SK-N-SH treated with all-trans-retinoic acid at 6 μM for 48 hours (cell line): Measurements from ENCODE around the gene ZNF24.
A peak's percentile ranks its signal among the peaks of the same experiment; 100 is the strongest.

Source experiments
- ATAC-seq: fragments of 200-7000 bp; cut with Tn5 transposase; 3 replicates; pipeline ENCODE4 v1.9.1; 2020; ENCODE audit warnings: mild to moderate bottlenecking, moderate library complexity
- ARNTL ChIP-seq: fragments of 450-650 bp; formaldehyde crosslinking; IDR thresholded peaks from 2 replicates; pipeline ENCODE4 v1.5.0; 2020; ENCODE audit warnings: low read depth, mild to moderate bottlenecking, moderate library complexity, borderline replicate concordance
- BACH2 ChIP-seq: fragments of 250-450 bp; sonication (Bioruptor Pico); IDR thresholded peaks from 2 replicates; pipeline ENCODE4 v1.9.0; 2021; ENCODE audit warnings: mild to moderate bottlenecking, borderline replicate concordance
- CREB5 ChIP-seq: fragments of 250-450 bp; sonication (Bioruptor Pico); IDR thresholded peaks from 2 replicates; pipeline ENCODE4 v1.5.1; 2020; ENCODE audit warnings: low read depth, mild to moderate bottlenecking, moderate library complexity
- CSDC2 ChIP-seq: fragments of 250-450 bp; sonication (Bioruptor Pico); IDR thresholded peaks from 2 replicates; pipeline ENCODE4 v1.5.0; 2020; ENCODE audit warnings: mild to moderate bottlenecking, moderate library complexity
- CSRNP3 ChIP-seq: fragments of 250-450 bp; sonication (Bioruptor Pico); IDR thresholded peaks from 2 replicates; pipeline ENCODE4 v1.5.1; 2021; ENCODE audit warnings: mild to moderate bottlenecking, moderate library complexity
- ESRRG ChIP-seq: fragments of 250-450 bp; sonication (Bioruptor Pico); IDR thresholded peaks from 2 replicates; pipeline ENCODE4 v1.6.1; 2021; ENCODE audit warnings: mild to moderate bottlenecking
- GLIS3 ChIP-seq: fragments of 250-450 bp; sonication (Bioruptor Pico); IDR thresholded peaks from 2 replicates; pipeline ENCODE4 v1.5.0; 2020; ENCODE audit warnings: mild to moderate bottlenecking, moderate library complexity
- ISL1 ChIP-seq: fragments of 250-450 bp; sonication (Bioruptor Pico); IDR thresholded peaks from 2 replicates; pipeline ENCODE4 v2.1.2; 2022; ENCODE audit warnings: mild to moderate bottlenecking, moderate library complexity
- OSR1 ChIP-seq: fragments of 250-450 bp; sonication (Bioruptor Pico); IDR thresholded peaks from 2 replicates; pipeline ENCODE4 v1.8.0; 2022; ENCODE audit warnings: moderate library complexity, mild to moderate bottlenecking, inconsistent platforms
- POU6F1 ChIP-seq: fragments of 250-450 bp; sonication (Bioruptor Pico); IDR thresholded peaks from 2 replicates; pipeline ENCODE4 v1.8.0; 2021; ENCODE audit warnings: low read depth, mild to moderate bottlenecking, moderate library complexity, borderline replicate concordance
- PPARA ChIP-seq: fragments of 250-450 bp; sonication (Bioruptor Pico); IDR thresholded peaks from 2 replicates; pipeline ENCODE4 v1.5.0; 2020; ENCODE audit warnings: mild to moderate bottlenecking, borderline replicate concordance
- RARB ChIP-seq: fragments of 250-450 bp; sonication (Bioruptor Pico); IDR thresholded peaks from 2 replicates; pipeline ENCODE4 v1.8.0; 2021; ENCODE audit warnings: mild to moderate bottlenecking, moderate library complexity
- SNAI2 ChIP-seq: fragments of 250-450 bp; sonication (Bioruptor Pico); IDR thresholded peaks from 2 replicates; pipeline ENCODE4 v1.5.0; 2020; ENCODE audit warnings: mild to moderate bottlenecking, moderate library complexity
- TCF4 ChIP-seq: fragments of 250-450 bp; sonication (Bioruptor Pico); IDR thresholded peaks from 2 replicates; pipeline ENCODE4 v1.8.0; 2021; ENCODE audit warnings: mild to moderate bottlenecking, moderate library complexity, borderline replicate concordance
- TOX ChIP-seq: fragments of 250-450 bp; sonication (Bioruptor Pico); IDR thresholded peaks from 2 replicates; pipeline ENCODE4 v1.8.0; 2021; ENCODE audit warnings: mild to moderate bottlenecking, moderate library complexity, borderline replicate concordance
- TSHZ2 ChIP-seq: fragments of 250-450 bp; sonication (Bioruptor Pico); IDR thresholded peaks from 2 replicates; pipeline ENCODE4 v1.5.0; 2020; ENCODE audit warnings: mild to moderate bottlenecking, moderate library complexity
- ZC3H10 ChIP-seq: fragments of 250-450 bp; sonication (Bioruptor Pico); IDR thresholded peaks from 2 replicates; pipeline ENCODE4 v1.5.1; 2021; ENCODE audit warnings: mild to moderate bottlenecking, moderate library complexity
- ZFP3 ChIP-seq: fragments of 250-450 bp; sonication (Bioruptor Pico); IDR thresholded peaks from 2 replicates; pipeline ENCODE4 v1.5.0; 2020; ENCODE audit warnings: mild to moderate bottlenecking, moderate library complexity
- ZFP30 ChIP-seq: fragments of 450-650 bp; formaldehyde crosslinking; IDR thresholded peaks from 2 replicates; pipeline ENCODE4 v1.5.0; 2022; ENCODE audit warnings: mild to moderate bottlenecking, moderate library complexity
- ZNF565 ChIP-seq: fragments of 450-650 bp; formaldehyde crosslinking; conservative IDR thresholded peaks from 2 replicates; pipeline ENCODE4 v1.5.0; 2020; ENCODE audit warnings: low read depth, mild to moderate bottlenecking, moderate library complexity
- ZNF70 ChIP-seq: fragments of 450-650 bp; formaldehyde crosslinking; IDR thresholded peaks from 2 replicates; pipeline ENCODE4 v1.5.0; 2020; ENCODE audit warnings: mild to moderate bottlenecking, moderate library complexity
- ZNF8 ChIP-seq: fragments of 450-650 bp; formaldehyde crosslinking; IDR thresholded peaks from 2 replicates; pipeline ENCODE4 v1.5.0; 2020; ENCODE audit warnings: mild to moderate bottlenecking, moderate library complexity

ZNF24 gene

GRCh38 chr18:35289727-35290093 is 54.5 kb downstream of the ZNF24 start:
- peak; percentile 10 for ATAC-seq

GRCh38 chr18:35289293-35289692 is 54.9 kb downstream of the ZNF24 start:
- TF ChIP-seq ZNF70 (CRISPR knock-in tag), result no peak
- TF ChIP-seq GLIS3, result no peak
- TF ChIP-seq CSRNP3 (CRISPR knock-in tag), result no peak
- TF ChIP-seq ZFP30 (CRISPR knock-in tag), result no peak
- no peak for TF ChIP-seq TOX
- no peak for TF ChIP-seq SNAI2
- TF ChIP-seq CSDC2 (CRISPR knock-in tag), result no peak
- TF ChIP-seq RARB (CRISPR knock-in tag), result no peak
- no peak for TF ChIP-seq CREB5 (CRISPR knock-in tag)
- TF ChIP-seq ZNF565, result no peak
- TF ChIP-seq ARNTL (CRISPR knock-in tag), result no peak
- no peak for TF ChIP-seq ESRRG (CRISPR knock-in tag)
- no peak for TF ChIP-seq BACH2 (CRISPR knock-in tag)
- no peak for TF ChIP-seq TSHZ2 (CRISPR knock-in tag)
- TF ChIP-seq ZNF8 (CRISPR knock-in tag), result no peak
- no peak for ATAC-seq

More at GRCh38 chr18:35289727-35290093, 54.5 kb downstream of the ZNF24 start:
- TF ChIP-seq RARB (CRISPR knock-in tag) (no peak), TOX (no peak), SNAI2 (no peak), BACH2 (CRISPR knock-in tag) (no peak), TSHZ2 (CRISPR knock-in tag) (no peak), ZFP30 (CRISPR knock-in tag) (no peak), OSR1 (CRISPR knock-in tag) (no peak), GLIS3 (no peak)

GRCh38 chr18:35284841-35285240 is 59.4 kb downstream of the ZNF24 start:
- no peak for ATAC-seq
- TF ChIP-seq ISL1 (CRISPR knock-in tag) (no peak), PPARA (CRISPR knock-in tag) (no peak), TSHZ2 (CRISPR knock-in tag) (no peak), TOX (no peak), ZNF70 (CRISPR knock-in tag) (no peak), ARNTL (CRISPR knock-in tag) (no peak), RARB (CRISPR knock-in tag) (no peak), TCF4 (CRISPR knock-in tag) (no peak), GLIS3 (no peak), OSR1 (CRISPR knock-in tag) (no peak), ZNF565 (no peak), ZFP3 (CRISPR knock-in tag) (no peak), CSDC2 (CRISPR knock-in tag) (no peak), ZFP30 (CRISPR knock-in tag) (no peak), ZC3H10 (no peak), ESRRG (CRISPR knock-in tag) (no peak), BACH2 (CRISPR knock-in tag) (no peak), POU6F1 (no peak)
